Brain pericyte (primary cell): ENCODE data around the gene PIM1.
"Not testable (repeated sequence)": the region's sequence is repeated elsewhere in the genome, so short reads cannot be mapped to it uniquely, and the experiment has no call there.

Source experiments
- DNase-seq: peaks from one replicate; pipeline ENCODE4 v3.0.0-alpha.2; 2012; ENCODE audit warnings: low read depth, low spot score

Gene PIM1

GRCh38 chr6:37171201-37171969, 1.4 kb downstream of the PIM1 start:
- DNase-seq = no peak

DNA sequence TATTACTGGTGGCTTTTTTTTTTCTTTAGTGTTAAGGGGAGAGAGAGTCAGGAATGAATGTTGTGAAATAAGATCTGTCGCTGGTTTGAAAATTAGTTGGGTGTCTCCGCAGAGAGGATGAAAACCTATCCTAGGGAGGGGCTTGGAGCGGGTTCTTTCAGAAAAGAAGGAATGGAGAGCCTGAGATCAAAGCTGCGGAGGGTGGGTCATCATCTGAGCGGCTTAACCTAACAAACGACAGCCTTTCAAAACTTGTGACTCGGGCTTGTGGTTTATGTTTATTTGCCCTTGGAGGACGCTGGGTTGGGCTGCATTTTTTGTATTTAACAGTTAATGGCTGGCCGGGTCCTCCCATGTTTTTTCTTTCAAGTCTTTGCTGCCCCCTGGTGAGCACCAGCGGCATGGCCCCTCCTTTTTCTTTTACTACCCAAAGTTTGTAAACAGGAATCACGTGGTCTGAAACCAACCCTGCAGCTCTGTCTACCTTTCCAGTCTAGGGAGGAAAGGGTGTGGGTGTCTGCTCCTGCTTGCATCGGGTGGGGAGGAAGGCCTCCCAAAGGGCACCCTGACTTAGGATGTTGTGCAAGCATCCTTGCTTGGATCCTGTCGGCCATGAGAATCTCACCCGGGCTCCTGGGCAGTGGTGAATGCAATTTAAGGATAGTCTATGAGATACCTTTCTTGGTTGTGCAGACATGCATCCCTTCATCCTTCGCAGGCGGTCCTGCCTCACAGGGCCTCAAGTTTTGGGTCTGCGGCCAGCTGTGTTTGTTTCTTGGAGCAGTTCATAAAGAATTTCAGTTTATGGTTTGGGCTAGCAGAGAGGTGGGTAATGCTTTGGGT, 2.2 kb downstream of the PIM1 start:
- DNase-seq = peak; percentile 38

- no peak for DNase-seq
Observed at GRCh38 chr6:37172912-37173492, 3.0 kb downstream of the PIM1 start.

DNA sequence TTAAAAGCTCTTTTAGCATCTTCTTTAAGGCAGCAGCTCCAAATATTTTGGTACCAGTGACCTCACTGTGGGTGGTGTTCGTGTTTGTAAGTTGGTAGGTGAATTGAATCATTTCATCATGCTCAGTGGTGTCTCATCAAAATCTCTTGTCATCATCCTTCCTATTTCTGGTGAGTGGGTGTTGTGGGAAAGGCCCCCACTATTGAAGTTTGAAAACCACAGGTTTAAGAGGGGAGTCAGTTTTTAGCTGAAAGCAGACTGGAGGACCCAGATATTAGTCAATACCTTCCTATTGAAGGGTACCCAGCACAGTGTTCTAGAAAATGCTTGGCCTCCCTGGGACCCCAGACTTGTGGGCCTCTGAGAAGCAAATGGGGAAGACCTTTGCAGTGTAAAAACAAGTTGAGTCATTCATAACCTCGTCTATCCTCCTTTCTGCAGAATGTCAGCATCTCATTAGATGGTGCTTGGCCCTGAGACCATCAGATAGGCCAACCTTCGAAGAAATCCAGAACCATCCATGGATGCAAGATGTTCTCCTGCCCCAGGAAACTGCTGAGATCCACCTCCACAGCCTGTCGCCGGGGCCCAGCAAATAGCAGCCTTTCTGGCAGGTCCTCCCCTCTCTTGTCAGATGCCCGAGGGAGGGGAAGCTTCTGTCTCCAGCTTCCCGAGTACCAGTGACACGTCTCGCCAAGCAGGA, 3.7 kb downstream of the PIM1 start:
- no peak for DNase-seq

- no peak for DNase-seq
Observed at GRCh38 chr6:37174196-37174514, 4.2 kb downstream of the PIM1 start.

DNA sequence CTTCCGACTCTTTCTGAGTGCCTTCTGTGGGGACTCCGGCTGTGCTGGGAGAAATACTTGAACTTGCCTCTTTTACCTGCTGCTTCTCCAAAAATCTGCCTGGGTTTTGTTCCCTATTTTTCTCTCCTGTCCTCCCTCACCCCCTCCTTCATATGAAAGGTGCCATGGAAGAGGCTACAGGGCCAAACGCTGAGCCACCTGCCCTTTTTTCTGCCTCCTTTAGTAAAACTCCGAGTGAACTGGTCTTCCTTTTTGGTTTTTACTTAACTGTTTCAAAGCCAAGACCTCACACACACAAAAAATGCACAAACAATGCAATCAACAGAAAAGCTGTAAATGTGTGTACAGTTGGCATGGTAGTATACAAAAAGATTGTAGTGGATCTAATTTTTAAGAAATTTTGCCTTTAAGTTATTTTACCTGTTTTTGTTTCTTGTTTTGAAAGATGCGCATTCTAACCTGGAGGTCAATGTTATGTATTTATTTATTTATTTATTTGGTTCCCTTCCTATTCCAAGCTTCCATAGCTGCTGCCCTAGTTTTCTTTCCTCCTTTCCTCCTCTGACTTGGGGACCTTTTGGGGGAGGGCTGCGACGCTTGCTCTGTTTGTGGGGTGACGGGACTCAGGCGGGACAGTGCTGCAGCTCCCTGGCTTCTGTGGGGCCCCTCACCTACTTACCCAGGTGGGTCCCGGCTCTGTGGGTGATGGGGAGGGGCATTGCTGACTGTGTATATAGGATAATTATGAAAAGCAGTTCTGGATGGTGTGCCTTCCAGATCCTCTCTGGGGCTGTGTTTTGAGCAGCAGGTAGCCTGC, 4.8 kb downstream of the PIM1 start:
- no peak for DNase-seq

DNA sequence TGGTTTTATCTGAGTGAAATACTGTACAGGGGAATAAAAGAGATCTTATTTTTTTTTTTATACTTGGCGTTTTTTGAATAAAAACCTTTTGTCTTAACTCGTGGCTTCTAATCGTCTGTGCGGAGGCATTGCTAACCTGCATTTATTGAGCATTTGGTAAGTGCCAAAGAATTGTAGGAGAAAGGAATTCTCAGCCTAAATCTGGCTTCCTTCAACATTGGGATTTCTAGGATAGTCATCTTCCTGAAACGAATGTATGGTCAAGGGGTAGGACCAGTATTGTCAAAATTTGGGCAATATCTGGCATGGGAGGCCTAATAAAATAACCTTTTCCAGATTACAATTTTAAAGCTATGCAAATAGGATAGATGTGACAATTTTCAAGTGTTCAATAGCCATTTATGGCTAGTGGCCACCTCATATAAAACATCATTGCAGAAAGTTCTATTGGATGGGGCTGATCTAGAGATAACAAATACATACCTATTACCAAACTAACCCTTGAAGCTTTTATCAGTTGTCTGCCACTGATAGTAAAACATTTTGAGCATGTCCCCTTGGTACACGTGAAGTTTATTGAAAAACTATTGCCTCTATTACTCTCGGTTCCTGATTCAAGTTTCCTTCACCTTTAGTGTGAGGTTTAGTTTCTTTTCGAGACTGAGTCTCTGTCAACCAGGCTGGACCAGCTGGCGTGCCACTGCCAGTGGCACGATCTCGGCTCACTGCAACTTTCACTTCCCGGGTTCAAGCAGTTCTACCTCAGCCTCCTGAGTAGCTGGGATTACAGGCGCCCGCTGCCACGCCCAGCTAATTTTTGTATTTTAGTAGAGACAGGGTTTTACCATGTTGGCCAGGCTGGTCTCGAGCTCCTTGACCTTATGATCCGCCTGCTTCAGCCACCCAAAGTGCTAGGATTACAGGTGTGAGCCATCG, 5.6 kb downstream of the PIM1 start:
- no peak for DNase-seq

DNA sequence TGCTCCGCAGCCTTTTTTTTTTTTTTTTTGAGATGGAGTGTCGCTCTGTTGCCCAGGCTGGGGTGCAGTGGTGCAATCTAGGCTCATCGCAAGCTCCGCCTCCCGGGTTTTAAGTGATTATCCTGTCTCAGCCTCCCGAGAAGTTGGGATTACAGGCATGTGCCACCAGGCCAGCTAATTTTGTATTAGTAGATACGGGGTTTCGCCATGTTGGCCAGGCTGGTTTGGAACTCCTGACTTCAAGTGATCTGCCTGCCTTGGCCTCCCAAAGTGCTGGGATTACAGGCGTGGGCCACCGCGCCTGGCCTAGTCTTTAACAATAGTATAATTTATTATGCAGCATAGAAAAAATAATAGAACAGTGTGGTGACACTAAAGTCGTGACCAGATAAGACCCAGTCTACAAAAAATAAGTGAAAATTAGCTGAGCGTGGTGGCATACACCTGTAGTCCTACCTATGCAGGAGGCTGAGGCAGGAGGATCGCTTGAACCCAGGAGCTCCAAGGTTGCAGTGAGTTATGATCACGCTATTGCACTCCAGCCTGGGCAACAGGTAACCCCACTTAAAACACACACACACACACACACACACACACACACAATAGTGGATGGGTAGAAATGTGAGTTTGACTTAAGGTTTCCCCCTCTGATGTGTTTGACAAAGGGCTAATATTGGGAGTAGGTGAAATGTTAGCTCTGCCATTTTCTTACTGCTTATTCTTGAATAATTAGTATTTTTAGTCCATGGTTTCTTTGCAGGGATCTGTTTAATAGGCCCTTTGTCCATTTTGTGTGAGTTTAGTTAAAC, 6.5 kb downstream of the PIM1 start:
- DNase-seq = no peak

GRCh38 chr6:37177077-37177934, 7.4 kb downstream of the PIM1 start:
- no peak for DNase-seq

GRCh38 chr6:37177935-37178517, 8.1 kb downstream of the PIM1 start:
- no peak for DNase-seq

DNA sequence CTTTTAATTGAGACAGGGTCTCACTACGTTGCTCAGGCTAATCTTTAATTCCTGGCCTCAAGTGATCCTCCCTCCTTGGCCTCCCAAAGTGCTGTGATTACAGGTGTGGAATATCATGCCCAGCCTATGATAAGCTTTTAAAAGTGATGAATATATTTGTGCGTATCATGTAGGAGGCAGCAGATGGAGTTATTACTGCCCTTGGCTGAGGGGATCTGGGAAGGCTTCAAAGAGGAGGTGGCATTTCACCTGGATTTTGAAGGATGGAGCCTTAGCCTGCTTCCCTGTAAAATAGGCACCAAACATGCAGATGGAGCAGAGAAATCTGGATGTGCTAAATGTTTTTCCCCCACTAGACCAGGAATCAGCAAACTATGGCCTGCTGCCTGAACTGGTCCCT, 10.1 kb downstream of the PIM1 start:
- no peak for DNase-seq

DNA sequence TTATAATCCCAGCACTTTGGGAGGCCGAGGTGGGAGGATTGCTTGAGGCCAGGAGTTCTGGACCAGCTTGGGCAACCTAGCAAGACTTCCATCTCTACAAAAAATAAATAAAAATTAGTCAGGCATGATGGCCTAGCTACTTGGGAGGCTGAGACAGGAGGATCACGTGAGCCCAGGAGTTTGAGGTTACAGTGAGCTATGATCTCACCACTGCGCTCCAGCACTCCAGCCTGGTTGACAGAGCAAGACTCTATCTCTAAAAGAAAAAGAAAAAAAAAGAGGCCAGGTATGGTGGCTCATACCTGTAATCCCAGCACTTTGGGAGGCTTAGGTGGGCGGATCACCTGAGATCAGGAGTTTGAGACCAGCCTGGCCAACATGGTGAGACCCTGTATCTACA, 10.7 kb downstream of the PIM1 start:
- not testable (repeated sequence) for DNase-seq

GRCh38 chr6:37182736-37183590, 13.0 kb downstream of the PIM1 start:
- no peak for DNase-seq

DNA sequence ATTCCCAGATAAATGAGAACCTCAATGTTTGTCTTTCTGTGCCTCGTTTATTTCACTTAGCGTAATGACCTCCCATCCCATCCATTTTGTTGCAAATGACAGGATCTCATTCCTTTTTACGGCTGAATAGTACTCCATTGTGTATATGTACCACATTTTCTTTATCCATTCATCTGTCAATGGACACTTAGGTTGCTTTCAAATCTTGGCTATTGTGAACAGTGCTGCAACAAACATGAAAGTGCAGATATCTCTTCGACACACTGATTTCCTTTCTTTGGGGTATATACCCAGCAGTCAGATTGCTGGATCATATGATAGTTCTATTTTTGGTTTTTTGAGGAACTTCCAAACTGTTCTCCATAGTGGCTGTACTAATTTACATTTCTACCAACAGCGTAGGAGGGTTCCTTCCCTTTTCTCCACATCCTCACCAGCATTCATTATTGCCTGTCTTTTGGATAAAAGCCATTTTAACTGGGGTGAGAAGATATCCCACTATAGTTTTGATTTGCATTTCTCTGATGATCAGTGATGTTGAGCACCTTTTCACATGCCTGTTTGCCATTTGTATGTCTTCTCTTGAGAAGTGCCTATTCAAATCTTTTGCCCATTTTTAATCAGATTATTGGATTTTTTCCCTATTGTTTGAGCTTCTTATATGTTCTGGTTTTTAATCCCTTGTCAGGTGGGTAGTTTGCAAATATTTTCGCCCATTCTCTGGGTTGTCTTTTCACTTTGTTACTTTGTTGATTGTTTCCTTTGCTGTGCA, 16.2 kb downstream of the PIM1 start:
- DNase-seq = not testable (repeated sequence)

GRCh38 chr6:37187321-37188022, 17.5 kb downstream of the PIM1 start:
- DNase-seq = no peak
